ENCODE data around the gene PSMB7. TPM values are rescaled to one million over a fixed set of nuclear protein-coding genes. Genes with fewer than 3 reads are reported as not detected.

The PSMB7 gene
- total RNA-seq, 2 donors from 2014 or later: 91.4 to 149 TPM

DNA sequence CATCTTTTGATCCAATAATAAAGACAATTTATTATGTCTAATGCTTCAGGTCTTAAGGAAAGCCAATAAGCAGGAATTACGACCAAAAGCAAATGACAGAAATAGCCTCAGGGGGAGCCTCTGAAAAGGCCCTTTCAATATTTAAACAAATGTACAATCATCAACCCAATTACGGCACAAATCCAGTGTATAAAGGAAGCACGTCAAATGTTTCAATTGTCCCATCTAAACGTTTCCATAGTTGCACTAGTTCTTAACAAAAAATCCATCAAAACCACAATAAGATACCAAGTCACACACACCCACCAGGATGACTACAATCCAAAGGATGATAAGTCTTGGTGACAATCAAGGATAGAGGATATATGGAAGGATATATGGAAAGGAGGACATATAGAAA lies 41.9 kb downstream of the PSMB7 start:
- Histone ChIP-seq H3K27me3 (replicated peaks; ENCODE audit: insufficient read depth) (no peaks in the 10 kb centered on the region), H3K9me3 (no peaks in the 10 kb centered on the region), H3K4me1 (ENCODE audit: control insufficient read depth in 1 of 2, low read depth in 2 of 2) (peaks cover 6 to 9% of the 10 kb centered on the region in 2 donors), H3K36me3 (peaks cover 3% of the 10 kb centered on the region), H3K27ac (no peak overlapping the region), H3K4me3 (no peak overlapping the region)
- TF ChIP-seq, protein P1, sequence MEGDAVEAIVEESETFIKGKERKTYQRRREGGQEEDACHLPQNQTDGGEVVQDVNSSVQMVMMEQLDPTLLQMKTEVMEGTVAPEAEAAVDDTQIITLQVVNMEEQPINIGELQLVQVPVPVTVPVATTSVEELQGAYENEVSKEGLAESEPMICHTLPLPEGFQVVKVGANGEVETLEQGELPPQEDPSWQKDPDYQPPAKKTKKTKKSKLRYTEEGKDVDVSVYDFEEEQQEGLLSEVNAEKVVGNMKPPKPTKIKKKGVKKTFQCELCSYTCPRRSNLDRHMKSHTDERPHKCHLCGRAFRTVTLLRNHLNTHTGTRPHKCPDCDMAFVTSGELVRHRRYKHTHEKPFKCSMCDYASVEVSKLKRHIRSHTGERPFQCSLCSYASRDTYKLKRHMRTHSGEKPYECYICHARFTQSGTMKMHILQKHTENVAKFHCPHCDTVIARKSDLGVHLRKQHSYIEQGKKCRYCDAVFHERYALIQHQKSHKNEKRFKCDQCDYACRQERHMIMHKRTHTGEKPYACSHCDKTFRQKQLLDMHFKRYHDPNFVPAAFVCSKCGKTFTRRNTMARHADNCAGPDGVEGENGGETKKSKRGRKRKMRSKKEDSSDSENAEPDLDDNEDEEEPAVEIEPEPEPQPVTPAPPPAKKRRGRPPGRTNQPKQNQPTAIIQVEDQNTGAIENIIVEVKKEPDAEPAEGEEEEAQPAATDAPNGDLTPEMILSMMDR (IDR thresholded peaks at IDR 0.05): no peak
- DNase-seq (ENCODE audit: low spot score): no peak
- no peak for ATAC-seq (ENCODE audit: insufficient number of reproducible peaks, low FRiP score, low read depth)

DNA sequence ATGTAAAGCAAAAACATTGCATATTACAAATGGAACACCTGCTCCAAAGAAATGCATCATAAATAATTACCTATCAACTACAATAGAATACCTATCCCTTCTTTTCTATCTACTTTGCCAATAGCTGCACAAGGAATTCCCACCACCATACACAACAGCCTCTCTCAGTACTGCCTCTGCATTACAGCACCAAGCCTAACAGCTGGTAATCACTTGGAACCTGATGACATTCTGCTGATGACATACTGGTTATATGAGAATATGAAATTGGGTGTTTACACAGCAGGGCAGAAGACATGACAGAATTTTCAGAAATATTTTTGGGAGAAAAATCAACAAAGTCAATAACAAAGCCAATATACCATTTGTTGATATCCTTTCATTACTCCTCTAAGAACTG lies 43.2 kb downstream of the PSMB7 start:
- no peak for ATAC-seq (ENCODE audit: insufficient number of reproducible peaks, low FRiP score, low read depth)
- no peaks in the 10 kb centered on the region for H3K9me3 ChIP-seq
- no peaks in the 10 kb centered on the region for H3K4me1 ChIP-seq (ENCODE audit: control insufficient read depth in 1 of 2, low read depth in 2 of 2)
- no peaks in the 10 kb centered on the region for H3K27me3 ChIP-seq (replicated peaks; ENCODE audit: insufficient read depth)
- no peak overlapping the region for H3K27ac ChIP-seq
- TF ChIP-seq, protein P1 (IDR thresholded peaks at IDR 0.05): no peak
- H3K36me3 ChIP-seq: peaks cover 3% of the 10 kb centered on the region
- no peak for DNase-seq (ENCODE audit: low spot score)
- no peak overlapping the region for H3K4me3 ChIP-seq

DNA sequence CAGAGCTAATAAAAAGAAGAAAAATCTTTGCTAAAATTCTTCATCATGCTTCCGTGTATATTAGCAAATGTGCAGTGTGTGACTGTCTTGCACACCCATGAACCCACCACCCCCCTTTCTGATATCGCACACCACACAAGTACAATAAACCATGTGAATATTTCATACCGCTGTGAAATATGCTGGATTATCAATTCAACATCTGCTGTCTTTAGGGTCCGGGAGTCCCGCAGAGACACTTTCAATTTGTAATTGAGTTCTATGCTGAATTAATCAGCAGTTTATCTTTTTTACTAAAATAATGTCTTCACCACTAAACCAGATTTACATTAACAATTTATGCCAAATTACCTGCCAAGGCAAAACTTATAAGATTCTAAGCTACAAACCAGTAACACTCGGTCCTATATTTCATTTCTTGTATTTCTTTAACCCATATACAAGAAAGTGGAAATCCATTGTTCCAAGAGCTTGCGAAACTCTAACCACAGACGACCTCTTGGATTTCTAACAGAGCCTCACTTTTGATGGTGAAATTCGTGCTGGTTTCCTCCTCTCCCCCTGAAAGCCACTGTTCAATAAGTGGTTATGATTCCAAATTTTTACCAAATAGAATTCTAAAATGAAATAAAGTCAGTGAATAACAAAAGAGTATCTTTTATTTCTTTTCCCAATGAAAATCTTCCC lies 44.2 kb downstream of the PSMB7 start:
- Histone ChIP-seq H3K9me3 (no peaks in the 10 kb centered on the region), H3K27ac (no peak overlapping the region), H3K36me3 (peaks cover 3% of the 10 kb centered on the region), H3K4me3 (no peak overlapping the region), H3K4me1 (ENCODE audit: control insufficient read depth in 1 of 2, low read depth in 2 of 2) (no peaks in the 10 kb centered on the region), H3K27me3 (replicated peaks; ENCODE audit: insufficient read depth) (no peaks in the 10 kb centered on the region)
- no peak for DNase-seq (ENCODE audit: low spot score)
- TF ChIP-seq, protein P1 (IDR thresholded peaks at IDR 0.05): no peak
- ATAC-seq (ENCODE audit: insufficient number of reproducible peaks, low FRiP score, low read depth): no peak

DNA sequence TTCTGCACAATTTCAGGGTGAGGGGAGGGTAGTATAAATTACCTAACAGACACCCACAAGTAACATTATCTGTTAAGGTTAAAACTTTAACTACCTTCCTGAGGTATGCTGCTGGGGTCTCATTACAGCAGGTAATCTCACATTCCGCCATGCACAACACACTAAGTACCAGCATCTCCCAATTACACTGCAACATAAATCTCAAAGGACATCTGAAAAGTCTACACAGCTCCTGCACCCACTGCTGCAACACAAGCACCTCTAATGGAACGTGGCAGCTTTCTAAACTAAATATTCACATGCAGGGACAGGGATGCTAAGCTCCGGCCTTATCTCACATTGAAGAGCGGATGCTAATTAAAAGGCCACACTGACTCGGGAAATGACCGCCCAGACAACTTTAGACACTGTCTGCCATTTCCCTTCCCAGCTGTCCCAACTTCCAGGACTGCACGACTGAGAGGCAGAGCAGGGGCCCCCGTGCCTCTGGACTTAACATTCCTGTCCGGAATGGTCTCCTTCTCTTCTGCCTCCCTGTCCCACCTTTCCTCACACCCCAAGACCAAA lies 45.9 kb downstream of the PSMB7 start:
- no peaks in the 10 kb centered on the region for H3K27me3 ChIP-seq (replicated peaks; ENCODE audit: insufficient read depth)
- H3K9me3 ChIP-seq: no peaks in the 10 kb centered on the region
- H3K36me3 ChIP-seq: peaks cover 7% of the 10 kb centered on the region
- TF ChIP-seq, protein P1 (IDR thresholded peaks at IDR 0.05): no peak
- H3K4me3 ChIP-seq: no peak overlapping the region
- H3K27ac ChIP-seq: no peak overlapping the region
- ATAC-seq (ENCODE audit: insufficient number of reproducible peaks, low FRiP score, low read depth): no peak
- no peak for DNase-seq (ENCODE audit: low spot score)
- no peaks in the 10 kb centered on the region for H3K4me1 ChIP-seq (ENCODE audit: control insufficient read depth in 1 of 2, low read depth in 2 of 2)

DNA sequence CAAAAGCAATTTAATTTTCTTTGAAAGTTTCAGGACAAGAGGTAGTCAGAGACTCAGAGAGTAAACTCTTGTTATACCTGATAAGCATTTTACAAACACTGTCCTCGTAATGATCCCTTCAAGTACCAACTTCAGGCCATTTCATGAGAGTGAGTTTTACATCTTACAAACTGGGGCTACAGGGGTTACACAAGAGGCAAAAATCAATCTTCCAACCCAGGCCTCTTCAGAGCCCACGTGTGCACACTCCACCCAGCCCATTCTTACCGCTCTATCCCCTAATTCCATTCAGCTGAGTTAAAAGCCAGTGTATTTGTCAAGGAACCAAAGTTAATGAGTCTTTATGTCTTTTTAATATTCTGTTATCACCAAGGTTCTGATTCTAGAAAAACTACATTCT lies 46.5 kb downstream of the PSMB7 start:
- Histone ChIP-seq H3K27ac (no peak overlapping the region), H3K4me1 (ENCODE audit: control insufficient read depth in 1 of 2, low read depth in 2 of 2) (no peaks in the 10 kb centered on the region), H3K36me3 (peaks cover 4% of the 10 kb centered on the region), H3K27me3 (replicated peaks; ENCODE audit: insufficient read depth) (no peaks in the 10 kb centered on the region), H3K4me3 (no peak overlapping the region), H3K9me3 (no peaks in the 10 kb centered on the region)
- ATAC-seq (ENCODE audit: insufficient number of reproducible peaks, low FRiP score, low read depth) (no peak), DNase-seq (ENCODE audit: low spot score) (no peak)
- TF ChIP-seq, protein P1 (IDR thresholded peaks at IDR 0.05): no peak

Measured in thoracic aorta (tissue), 2 donors.